Fibroblast of peridontal ligament (primary cell): Measurements from ENCODE around the gene SPRR2B.
"Not testable (repeated sequence)": the region's sequence is repeated elsewhere in the genome, so short reads cannot be mapped to it uniquely, and the experiment has no call there.

Experiments
- DNase-seq: peaks from one replicate; pipeline ENCODE4 v3.0.0-alpha.2; 2010; ENCODE audit errors: extremely low read depth

The SPRR2B gene

DNA sequence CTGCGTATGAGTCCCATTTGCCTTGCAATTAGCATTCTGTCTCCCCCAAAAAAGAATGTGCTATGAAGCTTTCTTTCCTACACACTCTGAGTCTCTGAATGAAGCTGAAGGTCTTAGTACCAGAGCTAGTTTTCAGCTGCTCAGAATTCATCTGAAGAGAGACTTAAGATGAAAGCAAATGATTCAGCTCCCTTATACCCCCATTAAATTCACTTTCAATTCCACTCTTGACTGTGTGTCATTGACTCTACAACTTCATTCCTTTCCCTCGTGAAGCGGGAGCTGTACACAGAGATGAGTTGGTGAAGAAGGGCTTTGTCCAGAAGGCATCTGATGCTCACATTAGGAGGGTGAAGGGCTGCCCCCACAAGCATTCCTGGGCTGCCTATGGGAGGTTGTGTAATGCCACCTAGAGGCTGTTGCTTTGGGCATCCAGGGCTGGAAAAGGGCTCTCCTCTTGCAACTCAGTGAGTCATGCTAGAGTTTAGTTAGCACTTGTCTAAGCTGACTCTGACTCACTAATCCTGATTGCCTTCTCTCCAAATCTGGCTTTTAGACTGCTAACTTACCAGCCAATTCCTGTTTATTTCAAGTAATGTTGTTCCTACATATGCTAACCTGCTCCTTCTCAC lies 38.6 kb downstream of the SPRR2B start:
- peak; percentile 57 for DNase-seq

DNA sequence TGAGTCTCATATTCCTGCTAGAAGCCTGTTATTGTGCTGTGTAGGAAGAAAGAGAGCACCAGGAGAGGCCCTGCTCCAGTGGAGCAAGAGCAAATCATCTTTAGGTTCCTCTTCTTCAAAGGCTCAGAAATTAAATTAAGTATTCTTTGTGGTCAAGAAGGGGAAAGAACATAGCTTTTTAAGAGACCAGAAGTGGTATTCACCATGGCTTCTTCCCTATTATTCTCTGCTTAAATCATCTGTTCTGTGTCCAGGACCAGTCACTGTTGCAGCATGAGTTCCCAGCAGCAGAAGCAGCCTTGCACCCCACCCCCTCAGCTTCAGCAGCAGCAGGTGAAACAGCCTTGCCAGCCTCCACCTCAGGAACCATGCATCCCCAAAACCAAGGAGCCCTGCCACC lies 39.3 kb downstream of the SPRR2B start:
- no peak for DNase-seq

GRCh38 chr1:153030895-153031294 lies 40.5 kb downstream of the SPRR2B start, which contains the start of gene SPRR1B:
Gene SPRR1B (plus strand): TSS chr1:153031203. CDS start chr1:153032346, 1,143 bp downstream.
- no peak for DNase-seq

GRCh38 chr1:153028766-153029165 lies 42.6 kb downstream of the SPRR2B start:
- DNase-seq = no peak

DNA sequence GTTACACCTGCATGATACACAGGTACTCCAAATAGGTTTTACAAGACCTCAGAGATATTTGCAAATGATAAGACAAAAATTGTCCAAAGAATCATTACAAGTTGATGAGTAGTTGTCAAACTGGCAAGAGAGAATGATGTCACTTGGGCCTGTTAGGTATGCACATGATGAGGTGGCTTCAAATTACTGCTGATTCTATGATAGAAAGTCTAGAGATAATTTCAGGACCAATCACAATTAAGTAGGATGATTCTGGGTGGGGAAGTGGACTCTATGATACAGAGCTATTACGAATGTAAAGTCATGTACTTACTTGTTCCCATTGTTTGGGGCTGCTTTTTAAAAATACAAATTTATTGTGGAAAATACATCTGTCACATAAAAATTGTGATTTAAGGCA lies 45.6 kb downstream of the SPRR2B start:
- DNase-seq = no peak

DNA sequence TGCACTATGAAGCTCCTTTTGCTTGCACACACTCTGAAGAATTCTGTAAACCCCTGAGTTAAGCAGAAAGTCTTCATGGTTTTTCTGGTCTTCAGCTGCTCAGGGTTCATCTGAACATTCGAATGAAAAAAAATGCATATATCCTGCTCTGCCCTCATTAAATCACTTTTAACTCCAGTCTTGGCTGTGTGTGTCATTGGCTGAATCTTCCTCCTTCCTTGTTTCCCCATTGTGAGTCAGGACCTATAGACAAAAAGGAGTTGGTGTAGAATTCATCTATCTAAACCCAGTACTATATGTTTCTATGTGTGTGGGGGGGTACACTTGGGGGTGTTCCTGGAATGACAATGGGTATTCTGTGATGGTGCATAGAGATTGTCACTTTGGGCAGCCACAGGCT lies 47.0 kb downstream of the SPRR2B start:
- DNase-seq = no peak

DNA sequence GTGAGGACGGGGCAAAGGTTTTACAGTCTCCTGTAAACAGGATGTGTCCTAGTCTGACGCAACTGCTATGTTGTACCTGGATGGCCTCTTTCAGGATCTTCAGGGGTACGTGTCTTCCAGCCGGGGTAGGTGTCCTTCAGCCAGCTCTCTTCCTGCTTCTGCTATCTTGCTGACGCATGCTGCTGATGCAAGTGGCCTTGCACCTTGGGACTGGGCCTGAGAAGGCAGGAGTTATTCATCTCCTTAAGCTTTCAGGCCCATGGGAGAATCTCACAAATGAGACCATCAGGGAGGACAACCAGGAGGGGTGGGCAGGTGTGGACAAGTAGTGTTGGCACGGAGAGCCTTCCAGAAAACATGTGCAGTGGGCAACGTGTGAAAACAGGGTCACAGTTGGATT lies 48.3 kb downstream of the SPRR2B start:
- no peak for DNase-seq

- DNase-seq = not testable (repeated sequence)
Measured at GRCh38 chr1:153022340-153022739, 49.1 kb downstream of the SPRR2B start.

GRCh38 chr1:153021829-153022228 lies 49.6 kb downstream of the SPRR2B start:
- DNase-seq = not testable (repeated sequence)
